Liver (tissue), 9 donors: ENCODE data around the gene SUGCT. TPM values are rescaled to one million over a fixed set of nuclear protein-coding genes. Genes with fewer than 3 reads are reported as not detected.

ENCODE experiments used
- DNase-seq: peaks from one replicate; pipeline ENCODE4 v3.0.0-alpha.2; 2017; ENCODE audit warnings: low spot score
- H3K27ac ChIP-seq, 2 donors: one replicate each; pipeline ENCODE4 v1.7.0; 2013; ENCODE audit warnings: inconsistent platforms in 2 of 2, low read length in 2 of 2, control low read depth in 1 of 2, low read depth in 1 of 2, mild to moderate bottlenecking in 1 of 2
- H3K27me3 ChIP-seq, 4 donors: one replicate each; pipeline versions ENCODE4 v1.6.1 to v1.7.0; 2013; ENCODE audit warnings: low read length in 3 of 4, inconsistent platforms in 1 of 4, mild to moderate bottlenecking in 1 of 4, moderate library complexity in 1 of 4; ENCODE audit not compliant: control insufficient read depth in 4 of 4, insufficient read depth in 4 of 4
- H3K36me3 ChIP-seq, 4 donors: one replicate each; pipeline versions ENCODE4 v1.6.1 to v1.7.0; 2013; ENCODE audit warnings: low read length in 3 of 4, mild to moderate bottlenecking in 3 of 4, low read depth in 1 of 4, moderate library complexity in 1 of 4; ENCODE audit not compliant: control insufficient read depth in 4 of 4, insufficient read depth in 3 of 4
- H3K4me1 ChIP-seq, 4 donors: one replicate each; pipeline versions ENCODE4 v1.6.1 to v1.7.0; 2013; ENCODE audit warnings: low read length in 3 of 4, mild to moderate bottlenecking in 3 of 4, moderate library complexity in 1 of 4; ENCODE audit not compliant: control insufficient read depth in 4 of 4, insufficient read depth in 4 of 4
- H3K4me3 ChIP-seq, 3 donors: one replicate each; pipeline versions ENCODE4 v1.6.1 to v1.7.0; 2013; ENCODE audit warnings: low read length in 3 of 3, control low read depth in 1 of 3, low read depth in 1 of 3, mild to moderate bottlenecking in 1 of 3
- H3K9ac ChIP-seq, 2 donors: one replicate each; pipeline ENCODE4 v1.7.0; 2013; ENCODE audit warnings: low read length in 2 of 2, mild to moderate bottlenecking in 2 of 2, moderate library complexity in 2 of 2, control low read depth in 1 of 2, low read depth in 1 of 2
- H3K9me3 ChIP-seq, 4 donors: one replicate each; pipeline versions ENCODE4 v1.6.1 to v1.7.0; 2013; ENCODE audit warnings: low read length in 3 of 4; ENCODE audit not compliant: control insufficient read depth in 4 of 4
- ATF3 ChIP-seq: IDR thresholded peaks from 2 replicates; pipeline ENCODE4 v1.6.1; 2016; ENCODE audit warnings: antibody characterized with exemption
- CTCF ChIP-seq: fragments of 150-350 bp; IDR thresholded peaks from 2 replicates; pipeline ENCODE4 v1.5.1; 2017; ENCODE audit warnings: improper control_type of control experiment, low read depth, low read length; ENCODE audit not compliant: missing input control
- FOXA1 ChIP-seq: IDR thresholded peaks from 2 replicates; pipeline ENCODE4 v1.6.1; 2016; ENCODE audit warnings: antibody characterized with exemption
- FOXA2 ChIP-seq: IDR thresholded peaks from 2 replicates; pipeline ENCODE4 v1.6.1; 2016; ENCODE audit warnings: antibody characterized with exemption
- GABPA ChIP-seq, 2 donors: IDR thresholded peaks in 1 of 2; conservative IDR thresholded peaks in 1 of 2; 2 replicates each; pipeline ENCODE4 v1.6.1; 2016; ENCODE audit warnings: antibody characterized with exemption in 2 of 2, mild to moderate bottlenecking in 1 of 2, moderate library complexity in 1 of 2
- HNF4A ChIP-seq, 2 donors: conservative IDR thresholded peaks; 2 replicates each; pipeline ENCODE4 v1.6.1; 2016; ENCODE audit warnings: antibody characterized with exemption in 2 of 2, mild to moderate bottlenecking in 2 of 2
- HNF4G ChIP-seq: IDR thresholded peaks from 2 replicates; pipeline ENCODE4 v1.6.1; 2016; ENCODE audit warnings: antibody characterized with exemption
- JUND ChIP-seq, 2 donors: IDR thresholded peaks; 2 replicates each; pipeline ENCODE4 v1.6.1; 2016; ENCODE audit warnings: antibody characterized with exemption in 2 of 2
- MAX ChIP-seq: IDR thresholded peaks from 2 replicates; pipeline ENCODE4 v1.6.1; 2016; ENCODE audit warnings: antibody characterized with exemption
- NR2F2 ChIP-seq: IDR thresholded peaks from 2 replicates; pipeline ENCODE4 v1.6.1; 2016; ENCODE audit warnings: antibody characterized with exemption
- RAD21 ChIP-seq, 2 donors: IDR thresholded peaks; 2 replicates each; pipeline ENCODE4 v1.6.1; 2016; ENCODE audit warnings: antibody characterized with exemption in 2 of 2, mild to moderate bottlenecking in 2 of 2
- REST ChIP-seq: IDR thresholded peaks from 2 replicates; pipeline ENCODE4 v1.6.1; 2016; ENCODE audit warnings: antibody characterized with exemption, mild to moderate bottlenecking
- RXRA ChIP-seq, 2 donors: IDR thresholded peaks; 2 replicates each; pipeline ENCODE4 v1.6.1; 2017 to 2018; ENCODE audit warnings: antibody characterized with exemption in 2 of 2, mild to moderate bottlenecking in 1 of 2
- SP1 ChIP-seq: IDR thresholded peaks from 2 replicates; pipeline ENCODE4 v1.6.1; 2018; ENCODE audit warnings: antibody characterized with exemption, mild to moderate bottlenecking
- TAF1 ChIP-seq: conservative IDR thresholded peaks from 2 replicates; pipeline ENCODE4 v1.6.1; 2016; ENCODE audit warnings: antibody characterized with exemption, mild to moderate bottlenecking
- YY1 ChIP-seq: IDR thresholded peaks from 2 replicates; pipeline ENCODE4 v1.6.1; 2016; ENCODE audit warnings: antibody characterized with exemption, mild to moderate bottlenecking
- WGBS: extraction: QIAGEN DNeasy Blood & Tissue Kit; methylation state at CpG from one replicate; pipeline ENCODE4 v1.1.7; 2013; 5-methylcytosine and 5-hydroxymethylcytosine counted together
- polyA plus RNA-seq, 2 donors: library from polyadenylated mRNA; stranded (reverse) in 1 of 2; unstranded in 1 of 2; fragments of 200-250 nt in 1 of 2; fragments of >200 nt in 1 of 2; fragmentation: Nextera tagmentation in 1 of 2; extraction: Ambion mirVana in 1 of 2; gene quantifications; one replicate each; pipeline versions ENCODE4 v1.2.1 to v1.2.3, GENCODE V29; 2013 to 2015
- total RNA-seq, 2 donors: library from RNA; depleted of rRNA; stranded (reverse); fragments of >200 nt; gene quantifications; one replicate each; pipeline ENCODE4 v1.2.3, GENCODE V29; 2014
- TF ChIP-seq, protein P1 (sequence below): IDR thresholded peaks from 2 replicates; pipeline ENCODE4 v1.6.1; 2016; ENCODE audit warnings: antibody characterized with exemption
- donor health status: healthy.
- donor health status: healthy.
- donor health status: healthy.
- donor health status: healthy.
- donor health status: healthy.

Gene SUGCT
- total and polyA plus RNA-seq, 4 donors: 6.2 to 11.9 (median 9.9) TPM

DNA sequence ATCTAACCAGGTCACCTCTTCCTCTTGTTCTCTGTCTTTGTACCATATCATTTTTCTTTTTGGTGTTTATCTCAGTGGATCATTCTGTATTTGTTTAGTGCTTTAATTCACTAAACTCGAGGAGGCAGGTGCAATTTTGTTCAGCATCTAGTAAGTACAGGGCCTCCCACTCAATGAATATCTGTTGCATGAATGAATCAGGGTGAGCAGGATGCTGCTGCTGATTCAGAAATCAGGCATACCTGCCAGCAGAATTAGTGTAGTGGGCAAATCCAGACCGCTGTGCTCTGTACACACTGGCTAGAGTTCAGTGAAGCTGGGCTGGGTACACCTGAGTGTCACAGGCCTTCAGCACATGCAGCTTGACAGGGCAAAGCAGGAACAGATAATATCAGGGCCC is 511.9 kb downstream of the SUGCT start:
- WGBS: 84% methylated on average over 2 of the region's 2 CpGs
- Histone ChIP-seq H3K27me3 (no peaks in the 10 kb centered on the region), H3K9me3 (no peaks in the 10 kb centered on the region), H3K4me3 (no peak overlapping the region), H3K4me1 (no peaks in the 10 kb centered on the region), H3K27ac (no peak overlapping the region), H3K9ac (no peak overlapping the region), H3K36me3 (no peaks in the 10 kb centered on the region)
- no peak for DNase-seq
- TF ChIP-seq TAF1 (no peak), GABPA (IDR thresholded peaks at IDR 0.05 in 1 of 2, conservative IDR thresholded peaks at IDR 0.05 in 1 of 2) (no peak), JUND (IDR thresholded peaks at IDR 0.05) (no peak), HNF4A (conservative IDR thresholded peaks at IDR 0.05) (no peak), ATF3 (no peak), MAX (no peak), FOXA2 (no peak), SP1 (no peak), HNF4G (no peak), RXRA (IDR thresholded peaks at IDR 0.05) (no peak), CTCF (no peak), REST (no peak), NR2F2 (no peak), YY1 (no peak), FOXA1 (no peak)

- no peak overlapping the region for H3K4me3 ChIP-seq
- no peaks in the 10 kb centered on the region for H3K36me3 ChIP-seq
- H3K4me1 ChIP-seq: no peaks in the 10 kb centered on the region
- 96% methylated on average over 5 of the region's 5 CpGs for WGBS
- H3K9ac ChIP-seq: no peak overlapping the region
- H3K27me3 ChIP-seq: no peaks in the 10 kb centered on the region
- no peak overlapping the region for H3K27ac ChIP-seq
- H3K9me3 ChIP-seq: no peaks in the 10 kb centered on the region
- no peak for DNase-seq
- TF ChIP-seq FOXA2 (no peak), RAD21 (IDR thresholded peaks at IDR 0.05) (no peak), REST (no peak), ATF3 (no peak), SP1 (no peak), GABPA (IDR thresholded peaks at IDR 0.05 in 1 of 2, conservative IDR thresholded peaks at IDR 0.05 in 1 of 2) (no peak), CTCF (no peak), HNF4G (no peak), YY1 (no peak), JUND (IDR thresholded peaks at IDR 0.05) (no peak), HNF4A (conservative IDR thresholded peaks at IDR 0.05) (no peak), MAX (no peak), RXRA (IDR thresholded peaks at IDR 0.05) (no peak)
- TF ChIP-seq, protein P1, sequence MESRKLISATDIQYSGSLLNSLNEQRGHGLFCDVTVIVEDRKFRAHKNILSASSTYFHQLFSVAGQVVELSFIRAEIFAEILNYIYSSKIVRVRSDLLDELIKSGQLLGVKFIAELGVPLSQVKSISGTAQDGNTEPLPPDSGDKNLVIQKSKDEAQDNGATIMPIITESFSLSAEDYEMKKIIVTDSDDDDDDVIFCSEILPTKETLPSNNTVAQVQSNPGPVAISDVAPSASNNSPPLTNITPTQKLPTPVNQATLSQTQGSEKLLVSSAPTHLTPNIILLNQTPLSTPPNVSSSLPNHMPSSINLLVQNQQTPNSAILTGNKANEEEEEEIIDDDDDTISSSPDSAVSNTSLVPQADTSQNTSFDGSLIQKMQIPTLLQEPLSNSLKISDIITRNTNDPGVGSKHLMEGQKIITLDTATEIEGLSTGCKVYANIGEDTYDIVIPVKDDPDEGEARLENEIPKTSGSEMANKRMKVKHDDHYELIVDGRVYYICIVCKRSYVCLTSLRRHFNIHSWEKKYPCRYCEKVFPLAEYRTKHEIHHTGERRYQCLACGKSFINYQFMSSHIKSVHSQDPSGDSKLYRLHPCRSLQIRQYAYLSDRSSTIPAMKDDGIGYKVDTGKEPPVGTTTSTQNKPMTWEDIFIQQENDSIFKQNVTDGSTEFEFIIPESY: no peak
Observed at GRCh38 chr7:40647719-40648118, 512.9 kb downstream of the SUGCT start.
